ENCODE measurements around the gene EPN1. TPM values are rescaled to one million over a fixed set of nuclear protein-coding genes. Genes with fewer than 3 reads are reported as not detected.
"Not testable (repeated sequence)": the region's sequence is repeated elsewhere in the genome, so short reads cannot be mapped to it uniquely, and the experiment has no call there.

The EPN1 gene
- total RNA-seq, 4 donors from 2014 or later: 52.1 to 168 (median 77.4) TPM

- DNase-seq: no peak
- peaks cover 0 to 13% (median 9%) of the 10 kb centered on the region in 3 donors for H3K9me3 ChIP-seq
- no peak overlapping the region for H3K4me3 ChIP-seq
- no peaks in the 10 kb centered on the region for H3K36me3 ChIP-seq
- no peak for TF ChIP-seq POLR2A (IDR thresholded peaks at IDR 0.05)
- TF ChIP-seq CTCF (IDR thresholded peaks at IDR 0.05): no peak
- no peaks in the 10 kb centered on the region for H3K4me1 ChIP-seq
- H3K27ac ChIP-seq: no peak overlapping the region
- WGBS, 2 donors: 64 to 70% methylated on average over 5 of the region's 5 CpGs
- peaks cover 0 to 65% (median 0%) of the 10 kb centered on the region in 4 donors for H3K27me3 ChIP-seq
- intact Hi-C loops (cut with DNase I): no loop called here
These were observed 45.3 kb downstream of the EPN1 start for GRCh38 chr19:55720214-55720746.

DNA sequence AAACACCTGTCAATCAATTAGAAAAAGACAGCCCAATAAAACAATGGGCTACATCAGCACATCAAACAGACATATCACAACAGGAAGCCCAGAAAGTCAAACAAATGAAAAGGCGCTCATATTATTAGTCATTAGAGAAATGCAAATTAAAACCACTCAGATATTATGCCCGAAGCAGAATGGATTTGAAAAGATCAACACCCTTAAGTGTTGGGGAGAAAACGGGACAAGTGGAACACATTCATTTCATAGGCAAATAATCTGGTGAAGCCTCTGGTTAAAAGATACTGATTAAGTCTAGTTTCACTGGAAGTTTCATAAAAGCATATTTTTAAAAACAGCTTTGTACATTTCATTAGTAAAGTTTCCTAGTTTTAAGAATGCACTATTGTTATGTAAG is 45.8 kb downstream of the EPN1 start:
- Histone ChIP-seq H3K27me3 (peaks cover 0 to 61% (median 0%) of the 10 kb centered on the region in 4 donors), H3K4me3 (no peak overlapping the region), H3K4me1 (no peaks in the 10 kb centered on the region), H3K27ac (no peak overlapping the region), H3K36me3 (no peaks in the 10 kb centered on the region), H3K9me3 (peaks cover 0 to 13% (median 9%) of the 10 kb centered on the region in 3 donors)
- WGBS, 2 donors: 72 to 74% methylated on average over 3 of the region's 3 CpGs
- DNase-seq: no peak
- intact Hi-C loops (cut with DNase I): no loop called here
- no peak for TF ChIP-seq CTCF (IDR thresholded peaks at IDR 0.05)
- TF ChIP-seq POLR2A (IDR thresholded peaks at IDR 0.05): no peak

- H3K36me3 ChIP-seq: no peaks in the 10 kb centered on the region
- no peak for DNase-seq
- 81 to 88% methylated on average over 8 of the region's 8 CpGs for WGBS, 2 donors
- peaks cover 0 to 13% (median 9%) of the 10 kb centered on the region in 3 donors for H3K9me3 ChIP-seq
- no peak overlapping the region for H3K27ac ChIP-seq
- peaks cover 0 to 36% (median 0%) of the 10 kb centered on the region in 4 donors for H3K27me3 ChIP-seq
- no peaks in the 10 kb centered on the region for H3K4me1 ChIP-seq
- H3K4me3 ChIP-seq: no peak overlapping the region
- intact Hi-C loops (cut with DNase I): no loop called here
- TF ChIP-seq POLR2A (IDR thresholded peaks at IDR 0.05) (no peak), CTCF (IDR thresholded peaks at IDR 0.05) (no peak)
These were observed 48.5 kb downstream of the EPN1 start for GRCh38 chr19:55723491-55723890.

GRCh38 chr19:55730378-55730777 is 55.4 kb downstream of the EPN1 start:
- 74 to 75% methylated on average over 2 of the region's 2 CpGs for WGBS, 2 donors
- H3K4me3 ChIP-seq; H3K36me3 ChIP-seq; H3K9me3 ChIP-seq; H3K27ac ChIP-seq; intact Hi-C loops (cut with DNase I); H3K27me3 ChIP-seq; H3K4me1 ChIP-seq; DNase-seq: not testable (repeated sequence)

GRCh38 chr19:55738302-55738701 is 63.3 kb downstream of the EPN1 start, which contains the start of gene NLRP9:
Gene NLRP9, minus strand, starts transcription at chr19:55738402. Its CDS starts 28 bp downstream, at chr19:55738374.
- TF ChIP-seq CTCF (IDR thresholded peaks at IDR 0.05): no peak
- no peak for TF ChIP-seq POLR2A (IDR thresholded peaks at IDR 0.05)
- H3K4me1 ChIP-seq: no peaks in the 10 kb centered on the region
- WGBS, 2 donors: 80 to 90% methylated on average over 3 of the region's 3 CpGs
- H3K27ac ChIP-seq: no peak within 1 kb of the TSS
- intact Hi-C loops (cut with DNase I): no loop called here
- H3K4me3 ChIP-seq: no peak within 1 kb of the TSS
- H3K27me3 ChIP-seq: no peaks in the 10 kb centered on the region
- H3K36me3 ChIP-seq: no peaks in the 10 kb centered on the region
- no peak for DNase-seq
- no peaks in the 10 kb centered on the region for H3K9me3 ChIP-seq

GRCh38 chr19:55750715-55751114 is 75.7 kb downstream of the EPN1 start:
- H3K27me3 ChIP-seq: no peaks in the 10 kb centered on the region
- TF ChIP-seq CTCF (IDR thresholded peaks at IDR 0.05): no peak
- TF ChIP-seq POLR2A (IDR thresholded peaks at IDR 0.05): no peak
- no peaks in the 10 kb centered on the region for H3K4me1 ChIP-seq
- DNase-seq: no peak
- H3K9me3 ChIP-seq: no peaks in the 10 kb centered on the region
- no peaks in the 10 kb centered on the region for H3K36me3 ChIP-seq
- intact Hi-C loops (cut with DNase I): no loop called here
- 86% methylated on average over 6 of the region's 6 CpGs for WGBS, 2 donors
- no peak overlapping the region for H3K4me3 ChIP-seq
- H3K27ac ChIP-seq: no peak overlapping the region
